HCT116 (cell line): ENCODE measurements around the gene PLCB1. TPM values are rescaled to one million over a fixed set of nuclear protein-coding genes. Genes with fewer than 3 reads are reported as not detected.

Source experiments
- ATAC-seq: fragments of 200-7000 bp; cut with Tn5 transposase; 2 replicates; pipeline ENCODE4 v1.9.1; 2020; ENCODE audit warnings: mild to moderate bottlenecking, moderate library complexity
- BruUV-seq: library from RNA; stranded (reverse); fragments of 400-500 nt; replicated peaks from 2 replicates; lab custom pipeline; 2021; lab: Mats Ljungman, UMichigan
- CTCF ChIA-PET: fragments of 300-600 bp; sonication (Branson Sonifier 250); formaldehyde crosslinking; loops from one replicate; lab custom pipeline; 2021; ENCODE audit warnings: antibody characterized with exemption; lab: Charles Lee
- POLR2A ChIA-PET: fragments of 300-600, 350-600 bp; sonication (Branson Sonifier 250); formaldehyde crosslinking; loops from one replicate; lab custom pipeline; 2021; ENCODE audit warnings: antibody characterized with exemption; lab: Charles Lee
- RAD21 ChIA-PET, 2 experiments: fragments of 300-600 bp; sonication (Branson Sonifier 250); formaldehyde crosslinking; loops; one replicate each; lab custom pipeline; 2023; ENCODE audit warnings: low total read pairs in 2 of 2; ENCODE audit not compliant: uncharacterized antibody in 2 of 2, unreplicated experiment in 2 of 2, low non-redundant PET in 1 of 2; lab: Charles Lee
- DNase-seq: peaks from one replicate; pipeline ENCODE4 v3.0.0-alpha.2; 2010; ENCODE audit warnings: low read depth, low spot score
- H2AFZ ChIP-seq: fragments of 200-600 bp; shearing (Covaris generic), sonication (generic); 2 replicates; pipeline ENCODE4 v1.6.1; 2017; ENCODE audit warnings: low read depth, mixed run types, mixed read lengths, antibody characterized with exemption, low read length; ENCODE audit not compliant: poor library complexity, severe bottlenecking
- H3K27ac ChIP-seq: 2 replicates; pipeline ENCODE4 v1.5.1; 2012; ENCODE audit warnings: low read depth, low read length
- H3K27me3 ChIP-seq: fragments of 200-600 bp; sonication (generic); 2 replicates; pipeline ENCODE4 v1.6.1; 2016; ENCODE audit warnings: mixed run types, low read length, mixed read lengths; ENCODE audit not compliant: insufficient read depth
- H3K36me3 ChIP-seq, 2 experiments: fragments of 200-500 bp in 1 of 2; fragments of 200-600 bp in 1 of 2; sonication (Bioruptor generic) in 1 of 2; sonication (generic) in 1 of 2; 2 replicates each; pipeline versions ENCODE4 v1.5.1 to v1.6.1; 2014 to 2016; ENCODE audit warnings: low read length in 2 of 2, inconsistent platforms in 1 of 2, mixed read lengths in 1 of 2, mixed run types in 1 of 2; ENCODE audit not compliant: insufficient read depth in 2 of 2, control insufficient read depth in 1 of 2
- H3K4me1 ChIP-seq, 2 experiments: fragments of 200-600 bp in 1 of 2; sonication (generic) in 1 of 2; 2 replicates each; pipeline versions ENCODE4 v1.5.1 to v1.6.1; 2012 to 2017; ENCODE audit warnings: low read length in 2 of 2, inconsistent platforms in 1 of 2, mild to moderate bottlenecking in 1 of 2, mixed read lengths in 1 of 2, mixed run types in 1 of 2, moderate library complexity in 1 of 2; ENCODE audit not compliant: insufficient read depth in 2 of 2, control insufficient read depth in 1 of 2
- H3K4me2 ChIP-seq: fragments of 200-600 bp; sonication (generic); 2 replicates; pipeline ENCODE4 v1.6.1; 2017; ENCODE audit warnings: mixed run types, low read length, mixed read lengths
- H3K4me3 ChIP-seq, 2 experiments: fragments of 200-600 bp in 1 of 2; sonication (generic) in 1 of 2; replicated peaks in 1 of 2; 2 replicates each; pipeline ENCODE4 v1.5.1; 2011 to 2016; ENCODE audit warnings: low read length in 2 of 2, control low read depth in 1 of 2, low read depth in 1 of 2, mild to moderate bottlenecking in 1 of 2, mixed read lengths in 1 of 2, mixed run types in 1 of 2
- H3K79me2 ChIP-seq: fragments of 200-600 bp; sonication (generic); 2 replicates; pipeline ENCODE4 v1.6.1; 2017; ENCODE audit warnings: mild to moderate bottlenecking, mixed run types, low read length, moderate library complexity, mixed read lengths; ENCODE audit not compliant: insufficient read depth
- H3K9ac ChIP-seq: fragments of 200-600 bp; sonication (generic); 2 replicates; pipeline ENCODE4 v1.6.1; 2016; ENCODE audit warnings: low read length, mixed read lengths
- H3K9me2 ChIP-seq: fragments of 200-600 bp; sonication (generic), shearing (Covaris generic); 2 replicates; pipeline ENCODE4 v1.6.1; 2017; ENCODE audit warnings: mixed run types, mild to moderate bottlenecking, moderate library complexity; ENCODE audit not compliant: insufficient read depth
- H3K9me3 ChIP-seq, 2 experiments: fragments of 200-500 bp in 1 of 2; fragments of 200-600 bp in 1 of 2; sonication (Bioruptor generic) in 1 of 2; sonication (generic) in 1 of 2; 2 replicates each; pipeline ENCODE4 v1.6.1; 2014 to 2017; ENCODE audit warnings: low read length in 2 of 2, mixed read lengths in 2 of 2, inconsistent platforms in 1 of 2, low read depth in 1 of 2, mild to moderate bottlenecking in 1 of 2, mixed run types in 1 of 2, moderate library complexity in 1 of 2; ENCODE audit not compliant: control insufficient read depth in 1 of 2, insufficient read depth in 1 of 2
- H4K20me1 ChIP-seq: fragments of 200-600 bp; sonication (generic), shearing (Covaris generic); 2 replicates; pipeline ENCODE4 v1.6.1; 2017; ENCODE audit warnings: mixed run types, mild to moderate bottlenecking, moderate library complexity; ENCODE audit not compliant: insufficient read depth
- CBX3 ChIP-seq: IDR thresholded peaks from 2 replicates; pipeline ENCODE4 v1.6.1; 2012; ENCODE audit warnings: low read depth
- CEBPB ChIP-seq: IDR thresholded peaks from 2 replicates; pipeline ENCODE4 v1.6.1; 2012; ENCODE audit warnings: low read depth
- CTCF ChIP-seq, 3 experiments: fragments of 200-600 bp in 1 of 3; sonication (generic) in 1 of 3; IDR thresholded peaks in 2 of 3; conservative IDR thresholded peaks in 1 of 3; 2 replicates each; pipeline ENCODE4 v1.5.1; 2012 to 2017; ENCODE audit warnings: low read depth in 2 of 3, low read length in 2 of 3, antibody characterized with exemption in 1 of 3, borderline replicate concordance in 1 of 3, control low read depth in 1 of 3, mild to moderate bottlenecking in 1 of 3, mixed read lengths in 1 of 3, mixed run types in 1 of 3, moderate library complexity in 1 of 3; ENCODE audit not compliant: insufficient read depth in 1 of 3
- EGR1 ChIP-seq: IDR thresholded peaks from 2 replicates; pipeline ENCODE4 v1.6.1; 2012; ENCODE audit warnings: low read depth
- EZH2 ChIP-seq: fragments of 200-600 bp; sonication (generic); IDR thresholded peaks from 2 replicates; pipeline ENCODE4 v1.6.1; 2017; ENCODE audit warnings: antibody characterized with exemption, mixed run types
- EZH2phosphoT487 ChIP-seq: fragments of 200-600 bp; IDR thresholded peaks from 2 replicates; pipeline ENCODE4 v1.6.1; 2018; ENCODE audit warnings: antibody characterized with exemption, borderline replicate concordance
- FOSL1 ChIP-seq: IDR thresholded peaks from 2 replicates; pipeline ENCODE4 v1.6.1; 2012; ENCODE audit warnings: low read depth
- JUND ChIP-seq: IDR thresholded peaks from 2 replicates; pipeline ENCODE4 v1.6.1; 2012
- MAX ChIP-seq: IDR thresholded peaks from 2 replicates; pipeline ENCODE4 v1.6.1; 2012
- POLR2A ChIP-seq: IDR thresholded peaks from 2 replicates; pipeline ENCODE4 v1.7.0; 2011; ENCODE audit warnings: borderline replicate concordance; ENCODE audit not compliant: insufficient read depth, insufficient read length; ENCODE audit errors: extremely low read depth
- POLR2AphosphoS5 ChIP-seq: IDR thresholded peaks from 2 replicates; pipeline ENCODE4 v1.6.1; 2011; ENCODE audit warnings: mild to moderate bottlenecking, low read depth, low read length, moderate library complexity
- SIN3A ChIP-seq: IDR thresholded peaks from 2 replicates; pipeline ENCODE4 v1.6.1; 2012; ENCODE audit warnings: low read depth
- SRF ChIP-seq: IDR thresholded peaks from 2 replicates; pipeline ENCODE4 v1.6.1; 2012; ENCODE audit warnings: low read depth
- YY1 ChIP-seq: IDR thresholded peaks from 2 replicates; pipeline ENCODE4 v1.6.1; 2011; ENCODE audit warnings: low read length, low read depth, moderate library complexity, mild to moderate bottlenecking; ENCODE audit not compliant: insufficient replicate concordance; ENCODE audit errors: extremely low read depth
- intact Hi-C: fragments of 100-400 bp; cut with micrococcal nuclease; formaldehyde crosslinking; loops from 2 replicates; pipeline ENCODE4 v1.10.0; 2022
- total RNA-seq: library from RNA; stranded (reverse); gene quantifications from one replicate; pipeline ENCODE4 v1.2.1, GENCODE V29; 2021; ENCODE audit not compliant: unreplicated experiment

PLCB1 gene
- total RNA-seq, 1 experiment from 2014 or later, result 15.8 TPM

- no peaks in the 10 kb centered on the region for H3K4me1 ChIP-seq
- no peaks in the 10 kb centered on the region for H3K27me3 ChIP-seq
- no peaks in the 10 kb centered on the region for H3K79me2 ChIP-seq
- BruUV-seq, result no TSS peak
- H2AFZ ChIP-seq, result no peak overlapping the region
- no peak overlapping the region for H3K4me2 ChIP-seq
- ChIA-PET POLR2A (no interaction called here), CTCF (no interaction called here), RAD21 (no interaction called here)
- H4K20me1 ChIP-seq, result no peaks in the 10 kb centered on the region
- no peaks in the 10 kb centered on the region for H3K9me2 ChIP-seq
- ATAC-seq (no peak), DNase-seq (no peak)
- H3K36me3 ChIP-seq, result no peaks in the 10 kb centered on the region
- no peaks in the 10 kb centered on the region for H3K9me3 ChIP-seq
- no peak overlapping the region for H3K9ac ChIP-seq
- H3K4me3 ChIP-seq, result no peak overlapping the region
- intact Hi-C loops, result no loop called here
- H3K27ac ChIP-seq, result no peak overlapping the region
- TF ChIP-seq YY1 (no peak), MAX (no peak), POLR2AphosphoS5 (no peak), SRF (no peak), SIN3A (no peak), CEBPB (no peak), EZH2 (no peak), POLR2A (no peak), EGR1 (no peak), CBX3 (no peak), JUND (no peak), EZH2phosphoT487 (no peak)
- TF ChIP-seq, all 23 proteins: peak for 0
Measured at GRCh38 chr20:8438748-8439147, 306.7 kb downstream of the PLCB1 start.

GRCh38 chr20:8443464-8444072 is 311.5 kb downstream of the PLCB1 start:
- no peak overlapping the region for H3K9ac ChIP-seq
- no peaks in the 10 kb centered on the region for H4K20me1 ChIP-seq
- no peak overlapping the region for H3K4me3 ChIP-seq
- no peaks in the 10 kb centered on the region for H3K4me1 ChIP-seq
- H3K27ac ChIP-seq, result no peak overlapping the region
- ChIA-PET CTCF (interaction anchor here (1.3 kb wide), 1 partner anchor 8 kb away, joined by 3 read pairs; no protein-coding TSS in a partner anchor), RAD21 (no interaction called here), POLR2A (no interaction called here)
- no peak overlapping the region for H2AFZ ChIP-seq
- no peaks in the 10 kb centered on the region for H3K9me2 ChIP-seq
- TF ChIP-seq SIN3A (no peak), EZH2 (no peak), FOSL1 (no peak), CTCF (IDR thresholded peaks at IDR 0.05 in 2 of 3, conservative IDR thresholded peaks at IDR 0.05 in 1 of 3; ENCODE audit: borderline replicate concordance in 1 of 3, insufficient read depth in 1 of 3, low read depth in 2 of 3, low read length in 2 of 3) (peak; percentile 4 to 38 (median 16); a peak in 3 of 6 replicates)
- H3K4me2 ChIP-seq, result no peak overlapping the region
- DNase-seq (no peak), ATAC-seq (no peak)
- no TSS peak for BruUV-seq
- no peaks in the 10 kb centered on the region for H3K9me3 ChIP-seq
- H3K36me3 ChIP-seq, result no peaks in the 10 kb centered on the region
- intact Hi-C loops, result no loop called here
- H3K79me2 ChIP-seq, result no peaks in the 10 kb centered on the region
- no peaks in the 10 kb centered on the region for H3K27me3 ChIP-seq
